Central memory CD4-positive, alpha-beta T cell (primary cell): ENCODE data around the gene NUDCD2.

ENCODE experiments used
- DNase-seq: peaks from one replicate; pipeline ENCODE4 v3.0.0; 2022
- total RNA-seq, 3 experiments: gene quantifications; one replicate each; lab custom pipeline; 2026; lab: John Stamatoyannopoulos, UW

NUDCD2 gene
- total RNA-seq, result 27.6 to 40.5 (median 39.0) reads per million in 3 experiments

- peak; percentile 97 for DNase-seq
Measured at GRCh38 chr5:163459819-163460561, at the start of gene NUDCD2. Gene NUDCD2, minus strand, starts transcription at chr5:163460102. Its CDS starts 52 bp downstream, at chr5:163460050.

GRCh38 chr5:163509291-163509951 lies 49.5 kb upstream of the NUDCD2 start:
- no peak for DNase-seq

- no peak for DNase-seq
Measured at GRCh38 chr5:163508753-163509152, 48.9 kb upstream of the NUDCD2 start.

GRCh38 chr5:163506726-163507125 lies 46.8 kb upstream of the NUDCD2 start:
- DNase-seq, result no peak

GRCh38 chr5:163506095-163506457 lies 46.2 kb upstream of the NUDCD2 start:
- DNase-seq, result no peak

GRCh38 chr5:163505368-163506094 lies 45.6 kb upstream of the NUDCD2 start, which contains the start of gene MAT2B:
Gene MAT2B, plus strand, starts transcription at chr5:163505619. Its CDS starts 68 bp downstream, at chr5:163505687.
- peak; percentile 96 for DNase-seq

GRCh38 chr5:163505049-163505367 lies 45.1 kb upstream of the NUDCD2 start:
- DNase-seq, result no peak

- peak; percentile 12 for DNase-seq
Measured at GRCh38 chr5:163504079-163504931, 44.4 kb upstream of the NUDCD2 start.

GRCh38 chr5:163503106-163504078 lies 43.5 kb upstream of the NUDCD2 start:
- DNase-seq, result peak; percentile 35

GRCh38 chr5:163502521-163502920 lies 42.6 kb upstream of the NUDCD2 start:
- DNase-seq, result no peak

- DNase-seq, result no peak
Measured at GRCh38 chr5:163498886-163499285, 39.0 kb upstream of the NUDCD2 start.

- no peak for DNase-seq
Measured at GRCh38 chr5:163497315-163497714, 37.4 kb upstream of the NUDCD2 start.

GRCh38 chr5:163496286-163496685 lies 36.4 kb upstream of the NUDCD2 start:
- no peak for DNase-seq

- DNase-seq, result no peak
Measured at GRCh38 chr5:163489745-163490075, 29.8 kb upstream of the NUDCD2 start.

GRCh38 chr5:163489055-163489744 lies 29.3 kb upstream of the NUDCD2 start:
- DNase-seq, result no peak

GRCh38 chr5:163478982-163479271 lies 19.0 kb upstream of the NUDCD2 start:
- DNase-seq, result no peak

GRCh38 chr5:163478126-163478981 lies 18.5 kb upstream of the NUDCD2 start:
- no peak for DNase-seq

GRCh38 chr5:163475411-163475810 lies 15.5 kb upstream of the NUDCD2 start:
- no peak for DNase-seq

GRCh38 chr5:163473635-163474243 lies 13.8 kb upstream of the NUDCD2 start:
- DNase-seq, result peak; percentile 31

- no peak for DNase-seq
Measured at GRCh38 chr5:163467682-163468081, 7.8 kb upstream of the NUDCD2 start.
